Inflammatory macrophage treated with lipopolysaccharide for 1 hour (primary cell): Measurements from ENCODE around the gene WDR5.

ENCODE experiments used
- DNase-seq, 2 donors: peaks; one replicate each; pipeline ENCODE4 v3.0.0-alpha.2; 2020 to 2022

The WDR5 gene

DNA sequence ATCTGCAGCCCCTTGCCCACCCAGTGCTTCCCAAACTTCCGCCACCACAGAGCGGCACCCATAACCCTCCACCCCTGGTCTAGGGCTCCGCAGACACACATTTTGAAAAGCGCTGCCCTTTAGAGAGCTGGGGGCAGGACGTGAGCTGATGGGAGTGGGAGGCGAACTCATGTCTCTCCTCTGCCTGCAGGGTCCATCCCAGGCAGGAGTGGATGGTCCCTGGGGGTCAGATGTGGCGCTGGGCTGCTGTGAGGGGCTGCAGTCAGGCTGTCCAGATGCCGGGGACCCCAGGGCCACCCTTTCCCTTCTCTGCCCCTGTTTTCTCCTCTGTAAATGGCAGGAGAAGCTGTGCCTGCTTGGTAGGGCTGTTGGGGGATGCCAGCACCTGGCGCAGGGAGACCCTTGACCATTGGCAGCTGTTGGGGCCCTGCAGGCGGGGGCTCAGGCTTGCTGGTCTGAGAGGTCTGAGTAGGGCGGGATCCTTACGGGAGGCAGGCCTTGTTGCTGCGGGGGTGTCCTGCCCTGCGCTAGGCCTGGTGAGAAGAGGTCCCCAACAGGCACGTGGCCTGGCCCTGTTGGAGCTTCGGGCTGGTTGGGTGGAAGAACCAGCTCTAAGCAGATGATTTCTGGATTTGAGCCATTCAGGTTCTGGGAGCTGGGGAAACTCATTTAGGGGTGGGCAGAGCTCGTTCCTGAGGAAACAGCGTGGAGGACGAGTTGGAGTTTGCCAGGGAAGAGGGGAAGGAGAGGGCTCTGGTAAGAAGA lies 38.8 kb downstream of the WDR5 start:
- no peak for DNase-seq

DNA sequence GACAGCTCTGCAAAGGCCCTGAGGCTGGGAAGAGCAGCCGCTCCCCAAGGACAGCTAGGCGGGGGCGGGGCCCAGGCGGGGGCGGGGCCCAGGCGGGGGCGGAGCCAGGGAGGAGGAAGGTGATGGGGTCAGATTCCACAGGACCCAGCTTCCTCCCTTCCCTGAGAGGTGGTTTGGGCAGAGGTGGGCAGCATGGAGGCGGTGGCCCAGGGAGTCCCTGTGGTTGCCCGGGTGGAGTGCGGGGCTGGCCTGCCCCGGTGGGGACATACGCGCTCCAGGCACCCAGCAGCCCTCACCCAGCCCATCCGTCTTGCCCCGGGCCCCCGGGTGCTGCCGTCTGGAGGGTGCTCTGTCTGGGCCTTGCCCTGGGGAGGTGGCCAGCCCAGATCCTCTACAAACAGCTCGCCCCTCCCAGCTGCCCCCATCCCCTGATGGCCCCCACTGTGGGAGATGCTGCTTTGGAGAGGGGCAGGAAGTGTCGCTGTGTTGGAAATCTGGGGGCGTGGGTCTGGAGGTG lies 39.5 kb downstream of the WDR5 start:
- DNase-seq: peak; percentile 9 to 27

DNA sequence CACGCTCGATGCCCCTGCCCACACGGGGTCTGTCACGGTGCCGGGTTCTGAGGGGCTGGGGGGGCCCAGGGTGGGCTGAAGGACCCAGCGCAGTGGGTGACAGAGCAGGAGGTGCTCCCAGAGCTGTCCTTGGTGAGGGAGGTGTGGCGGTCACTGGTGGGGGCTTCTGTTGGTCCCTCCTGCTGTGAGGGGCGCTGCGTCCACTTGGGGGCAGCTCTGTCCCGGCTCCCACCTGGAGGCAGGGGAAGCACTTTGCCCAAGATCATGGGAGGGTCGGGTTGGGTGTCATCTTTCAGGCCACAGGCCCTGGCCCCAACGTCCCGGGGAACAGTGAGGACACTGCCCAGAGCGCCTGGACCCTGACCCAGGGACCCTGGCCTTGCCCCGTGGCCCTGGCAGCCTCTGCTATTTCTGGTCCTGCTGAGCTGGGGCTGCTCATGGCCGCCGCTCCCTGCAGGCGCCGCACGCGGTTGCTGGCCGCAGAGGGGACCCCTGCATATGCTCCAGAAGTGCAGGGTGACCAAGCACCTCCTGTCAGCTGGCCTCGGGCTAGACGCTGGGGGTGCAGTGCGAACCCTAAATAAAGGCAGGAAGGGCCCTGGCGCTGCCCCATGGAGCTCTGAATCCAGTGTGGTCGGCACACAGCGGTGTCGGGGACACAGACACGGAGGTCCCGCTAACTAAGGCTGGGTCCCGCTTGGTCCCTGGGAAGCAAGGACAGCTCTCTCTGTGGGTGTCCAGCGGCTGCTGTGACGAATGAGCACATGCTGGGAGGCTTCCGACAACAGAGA lies 40.1 kb downstream of the WDR5 start:
- no peak for DNase-seq

DNA sequence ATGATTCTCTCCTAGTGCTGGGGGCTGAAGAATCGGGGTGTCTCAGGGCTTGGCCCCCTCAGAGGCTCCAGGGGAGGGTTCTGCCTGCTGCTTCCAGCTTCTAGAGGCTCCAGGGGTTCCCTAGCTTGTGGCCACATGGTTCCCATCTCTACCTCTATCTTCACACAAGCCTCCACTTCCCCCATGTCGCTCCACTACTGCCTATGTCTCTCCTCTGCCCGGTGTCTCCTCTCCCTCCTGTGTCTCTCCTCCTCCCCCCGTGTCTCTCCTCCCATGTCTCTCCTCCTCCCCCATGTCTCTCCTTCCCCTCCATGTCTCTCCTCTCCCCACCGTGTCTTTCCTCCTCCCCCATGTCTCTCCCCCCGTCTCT lies 40.7 kb downstream of the WDR5 start:
- DNase-seq: no peak

- DNase-seq: no peak
Measured at GRCh38 chr9:134177186-134177585, 41.3 kb downstream of the WDR5 start.

GRCh38 chr9:134177624-134178393 lies 41.9 kb downstream of the WDR5 start:
- DNase-seq: no peak

DNA sequence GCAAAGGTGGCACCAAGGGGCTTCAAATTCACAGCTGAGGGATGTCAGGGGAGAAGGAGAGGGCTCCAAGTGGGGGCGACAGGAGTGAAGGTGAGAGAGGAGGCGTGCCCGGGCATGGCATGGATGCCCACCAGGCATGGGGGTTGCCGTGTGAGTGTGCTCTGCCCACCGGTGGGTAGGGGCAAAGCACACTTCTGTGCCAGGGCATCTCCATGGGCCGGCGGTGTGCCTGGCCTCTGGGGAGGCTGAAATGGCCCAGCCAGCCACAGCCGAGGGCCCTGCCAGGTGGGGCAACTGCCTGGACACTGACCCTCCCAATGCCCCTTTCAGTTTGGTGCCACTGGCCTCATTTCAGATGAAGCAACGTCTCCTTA lies 42.5 kb downstream of the WDR5 start:
- no peak for DNase-seq

- DNase-seq: no peak
Measured at GRCh38 chr9:134178768-134179551, 43.1 kb downstream of the WDR5 start.

DNA sequence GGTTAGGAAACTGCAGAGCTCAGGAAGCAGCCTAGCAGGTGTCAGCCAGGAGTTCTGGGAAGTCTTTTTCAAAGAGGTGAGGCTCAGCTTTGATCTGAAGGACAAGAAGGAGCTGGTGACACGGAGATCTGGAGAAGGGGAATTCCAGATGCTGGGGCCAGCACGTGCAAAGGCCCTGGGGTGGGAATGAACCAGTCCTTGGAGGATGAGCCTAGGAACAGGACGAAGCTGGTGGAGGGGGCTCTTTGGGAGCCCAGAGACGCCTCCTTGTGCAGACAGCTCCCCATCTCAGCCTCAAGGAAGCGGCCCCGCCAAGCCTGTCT lies 43.7 kb downstream of the WDR5 start:
- no peak for DNase-seq

GRCh38 chr9:134179918-134180785 lies 44.3 kb downstream of the WDR5 start:
- no peak for DNase-seq

- DNase-seq: no peak
Measured at GRCh38 chr9:134180786-134181647, 45.1 kb downstream of the WDR5 start.

DNA sequence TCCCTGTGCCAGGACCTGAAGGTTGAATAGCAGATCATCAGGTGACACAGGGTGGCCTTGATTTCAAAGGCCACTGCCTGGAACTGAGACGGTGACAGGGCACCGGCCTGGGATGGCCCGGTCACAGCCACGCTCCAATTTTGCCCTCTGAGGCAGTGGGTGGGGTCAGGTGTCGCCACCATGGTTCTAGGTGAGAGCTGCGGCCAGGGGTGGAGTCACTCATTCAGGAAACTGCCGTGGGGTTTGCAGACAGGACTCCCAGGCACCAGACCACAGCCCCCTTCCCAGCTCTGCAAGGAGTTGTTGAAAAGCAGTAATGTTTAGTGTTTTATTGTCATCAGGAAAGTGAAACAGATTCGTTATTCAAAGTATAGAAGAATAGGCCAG lies 45.8 kb downstream of the WDR5 start:
- no peak for DNase-seq

DNA sequence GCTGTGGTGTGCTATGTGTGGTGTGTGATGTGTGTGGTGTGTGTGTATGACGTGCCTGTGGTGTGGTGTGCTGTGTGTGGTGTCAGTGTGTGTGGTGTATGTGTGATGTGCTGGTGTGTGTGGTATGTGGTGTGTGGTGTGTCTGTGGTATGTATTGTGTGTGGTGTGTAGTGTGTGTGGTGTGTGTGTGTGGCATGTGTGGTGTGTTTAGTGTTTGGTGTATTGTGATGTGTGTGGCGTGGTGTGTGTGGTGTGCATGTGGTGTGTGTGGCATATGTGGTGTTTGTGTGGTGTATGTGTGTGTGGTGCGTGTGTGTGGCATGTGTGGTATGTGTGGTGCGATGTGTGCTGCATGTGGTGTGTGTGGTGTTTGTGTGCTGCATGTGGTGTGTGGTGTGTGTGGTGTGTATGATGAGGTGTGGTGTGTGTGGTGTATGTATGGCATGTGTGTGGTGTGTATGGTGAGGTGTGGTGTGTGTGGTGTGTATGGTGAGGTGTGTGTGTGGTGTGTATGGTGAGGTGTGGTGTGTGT lies 46.7 kb downstream of the WDR5 start:
- no peak for DNase-seq

DNA sequence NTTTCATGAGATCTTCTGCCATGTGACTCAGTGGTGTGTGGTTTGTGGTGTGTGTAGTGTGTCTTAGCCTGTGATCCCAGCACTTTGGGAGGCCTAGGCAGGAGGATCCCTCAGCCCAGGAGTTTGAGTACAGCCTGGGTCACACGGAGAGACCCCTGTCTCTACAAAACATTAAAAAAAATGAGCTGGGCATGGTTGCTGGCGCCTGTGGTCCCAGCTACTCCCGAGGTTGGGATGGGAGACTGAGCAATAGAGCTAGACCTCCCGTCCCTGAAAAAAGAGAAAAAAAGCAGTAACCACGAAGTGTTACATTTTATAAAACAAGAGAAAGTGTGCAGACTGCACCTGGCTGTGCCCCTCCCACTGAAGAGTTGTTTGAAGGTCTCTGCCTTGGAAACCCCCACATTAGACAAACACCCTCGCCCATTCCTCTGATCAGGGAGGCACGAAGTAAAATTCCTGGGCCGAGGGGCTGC lies 49.7 kb downstream of the WDR5 start:
- DNase-seq: no peak

GRCh38 chr9:134186471-134187109 lies 50.7 kb downstream of the WDR5 start:
- DNase-seq: no peak

DNA sequence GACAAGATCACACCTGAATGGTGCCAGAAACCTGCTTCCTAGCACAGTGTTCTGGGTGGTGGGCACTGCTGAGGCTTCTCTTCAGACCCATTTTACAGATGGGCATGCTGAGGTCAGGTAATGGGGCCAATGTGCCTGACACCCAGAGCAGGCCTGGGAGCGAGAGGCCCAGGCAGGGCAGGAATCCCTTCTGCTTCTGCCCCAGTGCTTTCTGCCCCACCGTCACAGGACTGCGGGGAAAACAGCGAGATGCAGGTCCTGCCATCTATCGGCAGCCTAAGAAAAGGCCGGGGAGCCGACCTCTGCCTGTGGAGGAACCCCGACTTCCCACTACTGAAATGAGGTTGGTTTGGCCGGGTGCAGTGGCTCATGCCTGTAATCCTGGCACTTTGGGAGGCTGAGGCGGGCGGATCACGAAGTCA lies 51.2 kb downstream of the WDR5 start:
- DNase-seq: no peak

DNA sequence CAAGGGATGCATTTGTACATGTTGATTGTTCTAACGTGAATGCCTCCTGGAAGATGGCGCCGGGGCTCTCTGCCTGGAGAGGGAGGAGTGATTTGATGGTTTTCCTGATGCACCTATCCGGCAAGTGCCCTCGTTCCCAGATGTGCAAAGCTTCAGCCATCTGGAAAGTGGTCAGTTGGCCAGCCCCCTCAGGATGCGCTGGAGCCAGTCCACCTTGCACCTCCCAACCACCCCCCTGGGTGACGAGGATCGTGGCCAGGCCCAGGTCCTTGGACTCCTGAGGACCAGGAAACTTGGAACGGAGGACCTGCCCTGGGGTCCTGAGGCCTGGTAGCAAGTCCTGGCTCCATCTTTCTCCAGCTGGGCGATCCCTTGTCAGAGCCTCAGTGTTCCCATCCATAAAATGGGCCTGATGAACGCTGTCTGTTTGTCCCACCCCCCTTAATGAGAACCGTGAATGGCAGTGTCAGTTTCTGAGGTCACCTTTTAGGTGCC lies 52.1 kb downstream of the WDR5 start:
- no peak for DNase-seq

DNA sequence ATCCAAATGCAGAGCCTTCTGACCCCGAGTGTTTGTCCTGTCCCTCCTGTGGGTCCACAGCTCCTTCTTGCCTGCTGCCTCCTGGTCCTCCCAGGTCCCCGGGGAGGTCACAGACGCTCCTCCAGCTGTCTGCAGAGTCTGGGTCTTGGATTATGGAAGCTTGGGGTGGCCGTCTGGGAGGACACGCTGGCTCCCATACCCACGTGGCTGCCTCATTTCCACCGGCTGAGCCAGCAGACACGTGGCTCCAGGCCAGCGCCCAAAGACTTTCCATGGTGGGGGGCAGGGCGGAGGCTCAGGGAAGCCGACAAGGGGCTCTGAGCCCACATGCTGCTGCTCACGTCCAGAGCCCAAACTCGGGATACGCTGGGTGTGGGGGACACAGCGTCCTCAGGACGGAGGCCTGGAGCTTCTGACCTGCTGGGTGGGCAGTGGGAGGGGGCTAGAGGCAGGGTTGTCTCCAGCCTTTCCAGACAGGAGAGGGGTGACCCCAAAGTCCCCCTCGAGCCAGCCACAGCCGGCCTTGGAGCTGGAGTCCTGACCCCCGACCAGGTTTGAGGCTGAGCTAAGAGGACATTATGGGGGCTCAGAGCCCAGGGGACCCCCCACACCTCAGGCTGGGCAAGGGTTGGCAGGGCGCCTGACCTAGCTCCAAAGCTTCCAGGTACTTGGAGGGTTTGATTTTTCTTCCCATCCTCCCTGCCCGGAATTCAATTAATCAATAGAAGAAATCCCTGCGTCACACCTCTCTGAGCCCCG lies 52.7 kb downstream of the WDR5 start:
- DNase-seq: no peak

DNA sequence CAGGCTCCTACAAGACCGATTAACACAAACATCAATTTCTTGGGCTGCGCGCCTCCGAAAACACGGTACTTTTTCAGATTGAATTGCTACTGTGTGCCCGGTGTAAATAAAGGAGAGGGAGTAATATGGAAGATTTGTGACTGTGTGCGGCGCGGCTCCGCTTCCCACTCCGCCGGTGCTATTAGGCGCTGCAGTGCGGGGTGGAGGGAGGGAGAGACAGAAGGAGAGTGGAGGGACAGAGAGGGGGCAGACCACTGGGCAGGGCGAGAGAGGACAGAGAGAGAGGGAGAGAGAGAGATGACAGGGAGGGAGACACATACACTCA lies 53.2 kb downstream of the WDR5 start:
- DNase-seq: no peak
